Measurements from ENCODE around the gene ASRGL1. TPM values are rescaled to one million over a fixed set of nuclear protein-coding genes. Genes with fewer than 3 reads are reported as not detected.

ASRGL1 gene
- total RNA-seq, 4 donors from 2014 or later = 2.1 to 11.6 (median 6.7) TPM

GRCh38 chr11:62391642-62392425 is 54.6 kb downstream of the ASRGL1 start:
- 91% methylated on average over 16 of the region's 16 CpGs for WGBS
- TF ChIP-seq CTCF (IDR thresholded peaks at IDR 0.05) (no peak), EP300 (IDR thresholded peaks at IDR 0.05) (no peak), POLR2AphosphoS5 (IDR thresholded peaks at IDR 0.05) (no peak), POLR2A (IDR thresholded peaks at IDR 0.05; ENCODE audit: low read depth) (no peak)
- no peak overlapping the region for H3K27ac ChIP-seq (replicated peaks in 1 of 4)
- H3K9me3 ChIP-seq = no peaks in the 10 kb centered on the region
- no peak overlapping the region for H3K4me3 ChIP-seq
- intact Hi-C loops (cut with DNase I) = no loop called here
- no peaks in the 10 kb centered on the region for H3K36me3 ChIP-seq
- DNase-seq (ENCODE audit: extremely low spot score) = no peak
- H3K4me1 ChIP-seq = peaks cover 7 to 25% (median 25%) of the 10 kb centered on the region in 4 donors
- no peaks in the 10 kb centered on the region for H3K27me3 ChIP-seq

GRCh38 chr11:62392506-62392905 is 55.3 kb downstream of the ASRGL1 start:
- Histone ChIP-seq H3K27me3 (no peaks in the 10 kb centered on the region), H3K36me3 (no peaks in the 10 kb centered on the region), H3K27ac (replicated peaks in 1 of 4) (no peak overlapping the region), H3K9me3 (no peaks in the 10 kb centered on the region), H3K4me1 (peaks cover 10 to 32% (median 32%) of the 10 kb centered on the region in 4 donors), H3K4me3 (no peak overlapping the region)
- no peak for TF ChIP-seq EP300 (IDR thresholded peaks at IDR 0.05)
- no peak for TF ChIP-seq POLR2A (IDR thresholded peaks at IDR 0.05; ENCODE audit: low read depth)
- TF ChIP-seq CTCF (IDR thresholded peaks at IDR 0.05) = no peak
- no peak for TF ChIP-seq POLR2AphosphoS5 (IDR thresholded peaks at IDR 0.05)
- intact Hi-C loops (cut with DNase I) = no loop called here
- 70% methylated on average over 3 of the region's 3 CpGs for WGBS
- no peak for DNase-seq (ENCODE audit: extremely low spot score)

- TF ChIP-seq EP300 (IDR thresholded peaks at IDR 0.05) (no peak), CTCF (IDR thresholded peaks at IDR 0.05) (peak in 1 of 3 experiments; percentile 8)
- Histone ChIP-seq H3K4me3 (no peak overlapping the region), H3K27me3 (no peaks in the 10 kb centered on the region), H3K9me3 (no peaks in the 10 kb centered on the region), H3K36me3 (no peaks in the 10 kb centered on the region), H3K4me1 (peaks cover 16 to 38% (median 38%) of the 10 kb centered on the region in 4 donors), H3K27ac (replicated peaks in 1 of 4) (no peak overlapping the region)
- intact Hi-C loops (cut with DNase I) = no loop called here
- no peak for DNase-seq (ENCODE audit: extremely low spot score)
- 54% methylated on average over 11 of the region's 12 CpGs for WGBS
Measured at GRCh38 chr11:62393061-62393611, 55.9 kb downstream of the ASRGL1 start.

GRCh38 chr11:62393735-62394134 is 56.5 kb downstream of the ASRGL1 start:
- Histone ChIP-seq H3K36me3 (no peaks in the 10 kb centered on the region), H3K27me3 (no peaks in the 10 kb centered on the region), H3K27ac (replicated peaks in 1 of 4) (no peak overlapping the region), H3K4me3 (no peak overlapping the region), H3K9me3 (no peaks in the 10 kb centered on the region), H3K4me1 (peaks cover 22 to 44% (median 44%) of the 10 kb centered on the region in 4 donors)
- no peak for DNase-seq (ENCODE audit: extremely low spot score)
- no peak for TF ChIP-seq CTCF (IDR thresholded peaks at IDR 0.05)
- no peak for TF ChIP-seq POLR2A (IDR thresholded peaks at IDR 0.05; ENCODE audit: low read depth)
- TF ChIP-seq POLR2AphosphoS5 (IDR thresholded peaks at IDR 0.05) = no peak
- no peak for TF ChIP-seq EP300 (IDR thresholded peaks at IDR 0.05)
- WGBS = 59% methylated on average over 5 of the region's 5 CpGs
- intact Hi-C loops (cut with DNase I) = no loop called here

Data from esophagus muscularis mucosa (tissue), 4 donors.